Renal cortical epithelial cell (primary cell): ENCODE results near the gene ASCC1. TPM values are rescaled to one million over a fixed set of nuclear protein-coding genes. Genes with fewer than 3 reads are reported as not detected.

Source experiments
- DNase-seq: peaks from one replicate; pipeline ENCODE4 v3.0.0-alpha.2; 2011; ENCODE audit warnings: low read depth
- total RNA-seq: library from RNA; depleted of rRNA; stranded (reverse); fragments of >200 nt; gene quantifications from 2 replicates; pipeline ENCODE4 v1.2.3, GENCODE V29; 2014

ASCC1 gene
- total RNA-seq, 1 donor from 2014 or later: 61.6 TPM

DNA sequence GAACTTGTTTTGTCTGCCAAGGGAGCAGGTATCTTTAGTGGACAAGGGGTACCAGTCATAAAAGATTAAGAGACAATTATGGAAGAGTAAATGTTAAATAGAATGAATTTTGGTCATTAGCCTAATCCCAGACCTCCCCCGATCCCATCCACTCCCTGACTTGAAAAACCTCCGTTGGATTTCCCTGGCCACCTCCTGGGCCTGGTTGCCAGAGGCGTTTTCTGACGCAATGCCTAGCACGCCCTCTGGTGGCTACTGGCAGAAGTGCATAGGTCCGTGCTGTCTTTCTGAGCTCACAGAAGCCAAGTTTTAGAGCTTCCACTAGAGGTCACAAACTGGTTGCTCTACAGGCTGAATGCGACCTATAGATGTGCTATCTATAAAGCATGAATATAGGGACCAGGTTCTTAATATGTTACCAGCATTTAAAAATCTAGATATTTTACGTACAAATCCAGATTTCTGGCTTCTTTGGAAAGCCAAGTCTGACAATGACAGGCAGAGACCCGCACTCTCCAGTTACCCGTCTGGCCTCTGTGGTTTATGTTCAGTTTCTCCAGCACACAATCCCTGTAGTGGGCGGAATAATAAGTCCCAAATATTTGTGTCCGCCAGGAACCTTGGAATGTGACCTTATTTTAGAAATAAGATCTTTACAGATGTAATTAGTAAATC is 167.5 kb downstream of the ASCC1 start:
- peak; percentile 85 for DNase-seq

Other genes starting within 250 kb of the ASCC1 start
- 2.0 and 41.8 TPM in 2 replicates for gene SPOCK2, start 127.7 kb downstream of the ASCC1 start, total RNA-seq
- gene ANAPC16, start 264 bp downstream of the ASCC1 start, total RNA-seq: 79.7 and 86.9 TPM in 2 replicates
- 246 and 704 TPM in 2 replicates for gene DDIT4, start 57.6 kb upstream of the ASCC1 start, total RNA-seq
- 24.8 and 33.8 TPM in 2 replicates for gene DNAJB12, start 138.6 kb upstream of the ASCC1 start, total RNA-seq